Right renal cortex interstitium (tissue), 3 donors: ENCODE results near the gene ARFGAP2. TPM values are rescaled to one million over a fixed set of nuclear protein-coding genes. Genes with fewer than 3 reads are reported as not detected.

Source experiments
- DNase-seq, 3 donors: peaks; one replicate each; pipeline ENCODE4 v3.0.0-alpha.2; 2013; ENCODE audit warnings: low read depth in 3 of 3, low spot score in 2 of 3
- polyA plus RNA-seq, 3 donors: library from polyadenylated mRNA; unstranded; fragments of 120-200 nt; gene quantifications; one replicate each; pipeline ENCODE4 v1.2.1, GENCODE V29; 2013; ENCODE audit not compliant: insufficient read length in 3 of 3

The ARFGAP2 gene
- polyA plus RNA-seq, 3 donors, result 80.1 to 81.6 (median 81.0) TPM

- DNase-seq, result no peak
Measured at GRCh38 chr11:47188259-47188658, 11.6 kb upstream of the ARFGAP2 start.

- DNase-seq, result no peak
Measured at GRCh38 chr11:47187723-47188122, 11.0 kb upstream of the ARFGAP2 start.

- DNase-seq, result no peak
Measured at GRCh38 chr11:47186700-47187695, 10.3 kb upstream of the ARFGAP2 start.

- no peak for DNase-seq
Measured at GRCh38 chr11:47186076-47186699, 9.5 kb upstream of the ARFGAP2 start, which contains the start of gene PACSIN3. Gene PACSIN3 (minus strand): TSS chr11:47186434. CDS start chr11:47182727, 3,707 bp downstream.

- no peak for DNase-seq
Measured at GRCh38 chr11:47185305-47186075, 8.8 kb upstream of the ARFGAP2 start.

- DNase-seq, result no peak
Measured at GRCh38 chr11:47184711-47185304, 8.1 kb upstream of the ARFGAP2 start.

- DNase-seq, result no peak
Measured at GRCh38 chr11:47183969-47184368, 7.3 kb upstream of the ARFGAP2 start.

GRCh38 chr11:47183031-47183856 lies 6.6 kb upstream of the ARFGAP2 start:
- DNase-seq, result no peak

- no peak for DNase-seq
Measured at GRCh38 chr11:47182380-47182779, 5.7 kb upstream of the ARFGAP2 start.

GRCh38 chr11:47181271-47181670 lies 4.6 kb upstream of the ARFGAP2 start:
- no peak for DNase-seq

- no peak for DNase-seq
Measured at GRCh38 chr11:47180006-47180787, 3.5 kb upstream of the ARFGAP2 start.

GRCh38 chr11:47179655-47179991 lies 2.9 kb upstream of the ARFGAP2 start:
- no peak for DNase-seq

GRCh38 chr11:47178737-47179654 lies 2.3 kb upstream of the ARFGAP2 start:
- DNase-seq, result no peak

- no peak for DNase-seq
Measured at GRCh38 chr11:47178316-47178715, 1.6 kb upstream of the ARFGAP2 start.

- DNase-seq, result no peak
Measured at GRCh38 chr11:47177846-47178245, 1.2 kb upstream of the ARFGAP2 start.

GRCh38 chr11:47177229-47177845 lies 658 bp upstream of the ARFGAP2 start:
- peak in 2 of 3 donors; percentile 64 for DNase-seq

GRCh38 chr11:47175746-47176327 lies 842 bp downstream of the ARFGAP2 start:
- DNase-seq, result no peak
